Tibial nerve (tissue), 3 donors: ENCODE data around the gene ALG2.

Experiments used
- POLR2A ChIP-seq, 2 donors: fragments of 450-650 bp; IDR thresholded peaks; one replicate each; pipeline ENCODE4 v1.6.1; 2017; ENCODE audit warnings: antibody characterized with exemption in 2 of 2, mild to moderate bottlenecking in 2 of 2, moderate library complexity in 2 of 2
- TF ChIP-seq, protein P1 (sequence below), 5 experiments: fragments of 200-600 bp in 3 of 5; fragments of 450-650 bp in 2 of 5; sonication (generic) in 3 of 5; IDR thresholded peaks; one replicate each; pipeline ENCODE4 v1.5.1; 2016 to 2019; ENCODE audit warnings: antibody characterized with exemption in 5 of 5, mild to moderate bottlenecking in 3 of 5, moderate library complexity in 2 of 5

DNA sequence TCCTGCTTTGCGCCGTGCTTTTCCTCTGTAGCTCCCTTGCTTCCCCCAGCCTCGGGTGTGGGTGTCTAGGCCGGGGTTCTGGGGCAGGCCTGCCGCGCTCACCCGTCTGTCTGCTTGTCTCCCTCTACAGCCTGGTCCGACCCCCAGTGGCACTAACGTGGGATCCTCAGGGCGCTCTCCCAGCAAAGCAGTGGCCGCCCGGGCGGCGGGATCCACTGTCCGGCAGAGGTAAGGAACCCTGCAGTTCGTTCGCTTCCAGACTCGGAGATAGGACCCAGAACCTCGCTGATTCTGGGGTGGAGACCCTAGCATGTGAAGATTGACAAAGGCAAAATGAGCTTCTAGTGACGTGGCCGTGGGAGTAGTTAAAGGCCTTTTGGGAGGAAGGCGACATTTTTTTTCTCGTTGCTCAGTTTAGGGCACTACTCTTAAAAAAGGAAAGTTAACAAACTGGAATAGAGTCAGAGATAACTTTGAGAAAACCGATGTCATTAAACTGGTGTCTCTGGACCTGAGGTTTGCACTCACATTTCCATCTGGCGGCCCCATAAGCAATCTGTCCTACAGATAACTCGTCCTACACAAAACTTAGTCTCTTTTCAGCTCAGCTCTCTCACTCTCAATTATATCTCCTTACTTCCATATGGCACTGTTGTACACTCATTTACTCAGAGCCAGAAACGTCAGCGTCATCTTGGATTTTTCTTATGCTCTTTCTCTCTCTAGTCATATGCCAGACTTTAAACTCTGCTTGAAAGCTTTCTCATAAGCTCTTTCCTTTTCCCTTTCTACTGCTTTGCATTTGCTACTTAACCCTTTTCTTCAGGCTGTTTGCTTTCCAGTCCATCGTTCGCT is 901 bp upstream of the ALG2 start:
- TF ChIP-seq, protein P1, sequence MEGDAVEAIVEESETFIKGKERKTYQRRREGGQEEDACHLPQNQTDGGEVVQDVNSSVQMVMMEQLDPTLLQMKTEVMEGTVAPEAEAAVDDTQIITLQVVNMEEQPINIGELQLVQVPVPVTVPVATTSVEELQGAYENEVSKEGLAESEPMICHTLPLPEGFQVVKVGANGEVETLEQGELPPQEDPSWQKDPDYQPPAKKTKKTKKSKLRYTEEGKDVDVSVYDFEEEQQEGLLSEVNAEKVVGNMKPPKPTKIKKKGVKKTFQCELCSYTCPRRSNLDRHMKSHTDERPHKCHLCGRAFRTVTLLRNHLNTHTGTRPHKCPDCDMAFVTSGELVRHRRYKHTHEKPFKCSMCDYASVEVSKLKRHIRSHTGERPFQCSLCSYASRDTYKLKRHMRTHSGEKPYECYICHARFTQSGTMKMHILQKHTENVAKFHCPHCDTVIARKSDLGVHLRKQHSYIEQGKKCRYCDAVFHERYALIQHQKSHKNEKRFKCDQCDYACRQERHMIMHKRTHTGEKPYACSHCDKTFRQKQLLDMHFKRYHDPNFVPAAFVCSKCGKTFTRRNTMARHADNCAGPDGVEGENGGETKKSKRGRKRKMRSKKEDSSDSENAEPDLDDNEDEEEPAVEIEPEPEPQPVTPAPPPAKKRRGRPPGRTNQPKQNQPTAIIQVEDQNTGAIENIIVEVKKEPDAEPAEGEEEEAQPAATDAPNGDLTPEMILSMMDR (IDR thresholded peaks at IDR 0.05), result no peak
- no peak for TF ChIP-seq POLR2A (IDR thresholded peaks at IDR 0.05)
